ENCODE results near the gene CBR1. TPM values are rescaled to one million over a fixed set of nuclear protein-coding genes. Genes with fewer than 3 reads are reported as not detected.

The CBR1 gene
- total RNA-seq, 4 donors from 2014 or later: 55.6 to 114 (median 79.5) TPM

DNA sequence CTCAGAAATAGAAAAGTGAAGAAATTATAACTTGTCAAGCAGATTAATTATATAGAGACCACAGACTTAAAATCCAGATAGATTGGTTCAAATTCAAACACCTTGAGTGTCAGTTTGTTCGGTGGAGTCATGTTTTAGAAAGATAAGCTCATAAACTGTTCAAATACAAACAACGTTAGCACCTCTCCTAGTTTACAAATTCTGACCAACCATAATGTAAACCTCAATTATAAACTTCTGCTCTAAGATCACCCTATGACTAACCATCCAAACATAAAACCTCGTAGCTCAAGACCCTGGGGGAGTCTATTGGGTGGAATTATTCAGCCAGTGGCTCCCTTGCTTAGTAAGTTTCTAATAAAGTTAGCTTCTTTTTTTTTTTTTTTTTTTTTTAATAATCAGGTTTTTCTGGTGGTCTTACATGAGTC, 12.4 kb downstream of the CBR1 start:
- no peak for TF ChIP-seq CTCF (IDR thresholded peaks at IDR 0.05; ENCODE audit: low read depth)

GRCh38 chr21:36087362-36088138, 17.7 kb downstream of the CBR1 start:
- no peak for TF ChIP-seq CTCF (IDR thresholded peaks at IDR 0.05; ENCODE audit: low read depth)

GRCh38 chr21:36089946-36090345, 20.1 kb downstream of the CBR1 start:
- TF ChIP-seq CTCF (IDR thresholded peaks at IDR 0.05; ENCODE audit: low read depth): no peak

DNA sequence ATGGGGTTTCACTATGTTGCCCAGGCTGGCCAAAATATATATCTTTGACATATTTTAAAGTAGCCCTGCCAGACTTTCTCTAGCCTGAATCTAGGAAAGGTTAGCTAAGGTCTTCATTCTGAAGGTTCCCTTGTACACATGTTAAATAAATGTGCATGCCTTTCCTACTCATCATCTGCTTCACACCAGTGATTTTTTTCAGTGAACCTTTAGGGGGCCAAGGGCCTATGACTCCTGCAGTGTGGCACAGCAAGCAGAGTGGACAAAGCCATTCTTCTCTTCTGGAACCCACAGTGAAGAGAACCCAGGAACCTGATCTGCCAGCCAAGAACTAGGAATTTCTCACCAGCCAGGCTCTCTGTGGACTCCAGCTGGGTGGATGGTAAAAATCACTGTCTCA, 22.9 kb downstream of the CBR1 start:
- TF ChIP-seq CTCF (IDR thresholded peaks at IDR 0.05; ENCODE audit: low read depth): no peak

- TF ChIP-seq CTCF (IDR thresholded peaks at IDR 0.05; ENCODE audit: low read depth): no peak
Observed at GRCh38 chr21:36093512-36093911, 23.7 kb downstream of the CBR1 start.

GRCh38 chr21:36096398-36097290, 26.8 kb downstream of the CBR1 start:
- no peak for TF ChIP-seq CTCF (IDR thresholded peaks at IDR 0.05; ENCODE audit: low read depth)
